ENCODE measurements around the gene GALNT17.

GALNT17 gene

DNA sequence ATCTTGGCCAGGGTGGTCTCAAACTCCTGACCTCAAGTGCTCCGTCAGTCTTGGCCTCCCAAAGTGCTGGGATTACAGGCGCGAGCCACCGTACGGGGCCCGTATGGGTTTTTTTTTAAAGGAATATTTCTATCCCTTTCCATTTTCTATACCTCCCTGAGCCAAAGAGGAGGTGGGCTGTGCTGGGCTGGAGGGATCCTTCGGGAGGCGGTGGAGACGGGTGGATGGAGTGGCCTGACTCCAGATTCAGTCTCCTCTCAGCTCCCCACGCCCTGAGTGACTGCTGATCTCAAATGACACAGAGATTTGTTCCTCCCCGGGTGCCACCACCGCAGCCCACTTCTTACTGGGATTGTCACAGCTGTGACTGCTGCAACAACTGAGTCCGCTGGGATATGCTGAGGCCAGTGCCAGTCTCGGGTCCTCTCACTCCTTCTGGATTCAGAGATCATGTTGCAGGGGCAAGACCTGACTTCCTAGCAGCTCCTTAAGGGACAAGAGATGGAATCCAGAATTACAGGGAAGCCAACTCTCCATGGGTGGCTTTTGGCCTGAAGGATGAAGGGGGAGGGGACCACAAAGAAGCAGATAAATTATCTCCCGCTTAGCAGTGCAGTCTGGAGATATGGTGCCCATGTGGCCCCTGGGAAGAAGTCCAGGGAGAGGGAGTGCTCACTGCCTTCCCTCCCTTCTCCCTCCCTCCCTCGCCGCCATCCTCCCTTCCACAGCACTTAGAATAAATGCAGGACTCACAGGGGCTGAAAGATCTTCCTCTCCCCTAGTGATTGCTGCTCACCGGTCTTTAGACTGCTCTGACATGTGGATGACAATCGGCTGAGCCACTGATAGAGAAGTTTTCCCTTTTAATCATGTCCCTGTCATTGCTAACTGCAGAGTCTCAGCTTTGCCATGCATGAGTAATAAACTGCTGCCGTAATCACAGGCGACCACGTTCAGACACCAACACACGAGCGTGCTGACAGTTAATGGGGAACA lies 14.3 kb downstream of the GALNT17 start:
- peak; percentile 10 for DNase-seq
- TF ChIP-seq, protein P1, sequence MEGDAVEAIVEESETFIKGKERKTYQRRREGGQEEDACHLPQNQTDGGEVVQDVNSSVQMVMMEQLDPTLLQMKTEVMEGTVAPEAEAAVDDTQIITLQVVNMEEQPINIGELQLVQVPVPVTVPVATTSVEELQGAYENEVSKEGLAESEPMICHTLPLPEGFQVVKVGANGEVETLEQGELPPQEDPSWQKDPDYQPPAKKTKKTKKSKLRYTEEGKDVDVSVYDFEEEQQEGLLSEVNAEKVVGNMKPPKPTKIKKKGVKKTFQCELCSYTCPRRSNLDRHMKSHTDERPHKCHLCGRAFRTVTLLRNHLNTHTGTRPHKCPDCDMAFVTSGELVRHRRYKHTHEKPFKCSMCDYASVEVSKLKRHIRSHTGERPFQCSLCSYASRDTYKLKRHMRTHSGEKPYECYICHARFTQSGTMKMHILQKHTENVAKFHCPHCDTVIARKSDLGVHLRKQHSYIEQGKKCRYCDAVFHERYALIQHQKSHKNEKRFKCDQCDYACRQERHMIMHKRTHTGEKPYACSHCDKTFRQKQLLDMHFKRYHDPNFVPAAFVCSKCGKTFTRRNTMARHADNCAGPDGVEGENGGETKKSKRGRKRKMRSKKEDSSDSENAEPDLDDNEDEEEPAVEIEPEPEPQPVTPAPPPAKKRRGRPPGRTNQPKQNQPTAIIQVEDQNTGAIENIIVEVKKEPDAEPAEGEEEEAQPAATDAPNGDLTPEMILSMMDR (IDR thresholded peaks at IDR 0.05): no peak
- Mint-ChIP-seq H3K27ac (no peak overlapping the region), H3K27me3 (ENCODE audit: low read depth, poor library complexity) (peaks cover 15% of the 10 kb centered on the region), H3K36me3 (ENCODE audit: low read depth) (peaks cover 3% of the 10 kb centered on the region), H3K4me1 (peaks cover 15% of the 10 kb centered on the region), H3K9me3 (peaks cover 11% of the 10 kb centered on the region), H3K4me3 (no peak overlapping the region)

DNA sequence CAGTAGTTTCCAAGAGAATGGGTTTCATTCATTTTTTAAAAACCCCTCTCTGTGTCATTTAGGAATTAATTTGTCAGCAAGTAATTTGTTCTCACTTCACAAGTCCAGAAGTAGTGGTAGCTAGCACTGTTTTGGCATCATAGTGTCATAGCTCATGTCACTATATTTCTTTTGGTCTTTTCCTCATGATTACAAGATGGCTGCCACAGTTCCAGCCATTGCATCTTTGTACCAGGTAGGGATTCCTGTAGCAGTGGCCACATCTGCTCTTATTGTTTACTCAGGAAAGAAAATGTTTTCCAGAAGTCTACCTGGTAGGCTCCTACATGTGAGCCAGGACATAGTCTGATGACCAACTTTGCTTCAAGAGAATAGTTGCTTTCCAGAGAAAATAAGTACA lies 16.2 kb downstream of the GALNT17 start:
- TF ChIP-seq, protein P1 (IDR thresholded peaks at IDR 0.05): no peak
- DNase-seq: no peak
- H3K4me1 Mint-ChIP-seq: peaks cover 15% of the 10 kb centered on the region
- no peak overlapping the region for H3K27ac Mint-ChIP-seq
- H3K27me3 Mint-ChIP-seq (ENCODE audit: low read depth, poor library complexity): peaks cover 7% of the 10 kb centered on the region
- peaks cover 11% of the 10 kb centered on the region for H3K9me3 Mint-ChIP-seq
- H3K36me3 Mint-ChIP-seq (ENCODE audit: low read depth): peaks cover 3% of the 10 kb centered on the region
- no peak overlapping the region for H3K4me3 Mint-ChIP-seq

DNA sequence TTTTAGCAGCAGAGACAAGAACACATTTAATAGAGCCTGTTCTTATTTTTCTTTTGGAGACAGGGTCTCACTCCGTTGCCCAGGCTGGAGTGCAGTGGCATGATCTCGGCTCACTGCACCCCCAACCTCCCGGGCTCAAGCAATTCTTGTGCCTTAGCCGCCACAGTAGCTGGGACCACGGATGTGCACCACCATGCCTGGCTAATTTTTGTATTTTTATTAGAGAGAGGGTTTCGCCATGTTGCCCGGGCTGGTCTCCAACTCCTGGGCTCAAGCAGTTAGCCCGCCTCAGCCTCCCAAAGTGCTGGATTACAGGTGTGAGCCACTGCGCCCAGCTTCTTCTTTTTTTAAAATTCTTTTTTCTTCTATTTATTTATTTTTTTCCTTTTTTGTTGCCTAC lies 23.3 kb downstream of the GALNT17 start:
- Mint-ChIP-seq H3K27me3 (ENCODE audit: low read depth, poor library complexity) (no peaks in the 10 kb centered on the region), H3K4me1 (no peaks in the 10 kb centered on the region), H3K4me3 (no peak overlapping the region), H3K36me3 (ENCODE audit: low read depth) (no peaks in the 10 kb centered on the region), H3K27ac (no peak overlapping the region), H3K9me3 (peaks cover 4% of the 10 kb centered on the region)
- TF ChIP-seq, protein P1 (IDR thresholded peaks at IDR 0.05): no peak
- DNase-seq: no peak

DNA sequence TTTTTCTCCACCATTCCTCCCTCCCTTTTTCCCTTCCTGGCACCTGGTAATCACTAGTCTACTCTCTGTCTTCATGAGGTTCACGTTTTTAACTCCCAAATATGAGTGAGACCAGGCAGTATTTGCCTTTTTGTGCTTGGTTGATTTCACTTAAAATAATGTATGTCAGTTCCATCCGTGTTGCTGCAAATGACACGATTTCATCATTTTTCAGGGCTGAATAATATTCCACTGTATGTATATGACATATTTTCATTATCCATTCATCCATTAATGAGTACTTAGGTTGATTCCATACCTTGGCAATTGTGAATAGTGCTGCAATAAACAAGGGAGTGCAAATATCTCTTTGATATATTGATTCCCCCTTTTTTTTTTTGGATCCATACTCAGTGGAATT lies 25.8 kb downstream of the GALNT17 start:
- H3K9me3 Mint-ChIP-seq: peaks cover 4% of the 10 kb centered on the region
- H3K4me1 Mint-ChIP-seq: no peaks in the 10 kb centered on the region
- DNase-seq: no peak
- no peaks in the 10 kb centered on the region for H3K27me3 Mint-ChIP-seq (ENCODE audit: low read depth, poor library complexity)
- H3K4me3 Mint-ChIP-seq: no peak overlapping the region
- no peaks in the 10 kb centered on the region for H3K36me3 Mint-ChIP-seq (ENCODE audit: low read depth)
- TF ChIP-seq, protein P1 (IDR thresholded peaks at IDR 0.05): no peak
- no peak overlapping the region for H3K27ac Mint-ChIP-seq

DNA sequence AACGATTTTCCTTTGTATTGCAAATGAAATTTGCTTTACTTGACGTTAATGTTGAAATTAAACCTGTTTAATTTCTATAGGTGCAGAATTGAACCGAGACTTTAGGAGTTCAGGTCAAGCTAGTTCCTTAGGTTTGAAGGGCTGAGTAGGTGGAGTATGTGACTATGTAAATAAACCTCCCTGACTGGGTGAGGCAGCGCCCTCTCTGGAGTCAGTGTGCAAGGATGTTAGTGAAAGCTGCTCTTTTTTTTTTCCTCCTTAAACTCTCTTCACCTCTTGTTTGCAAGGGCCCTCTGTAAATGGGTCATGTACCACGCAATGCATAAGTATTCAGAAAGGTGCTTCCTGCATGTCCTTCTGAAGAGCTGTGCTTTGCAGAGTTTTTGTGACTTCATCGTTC lies 33.8 kb downstream of the GALNT17 start:
- Mint-ChIP-seq H3K36me3 (ENCODE audit: low read depth) (no peaks in the 10 kb centered on the region), H3K9me3 (no peaks in the 10 kb centered on the region), H3K4me3 (no peak overlapping the region), H3K27me3 (ENCODE audit: low read depth, poor library complexity) (no peaks in the 10 kb centered on the region), H3K4me1 (no peaks in the 10 kb centered on the region), H3K27ac (no peak overlapping the region)
- TF ChIP-seq, protein P1 (IDR thresholded peaks at IDR 0.05): no peak
- no peak for DNase-seq

DNA sequence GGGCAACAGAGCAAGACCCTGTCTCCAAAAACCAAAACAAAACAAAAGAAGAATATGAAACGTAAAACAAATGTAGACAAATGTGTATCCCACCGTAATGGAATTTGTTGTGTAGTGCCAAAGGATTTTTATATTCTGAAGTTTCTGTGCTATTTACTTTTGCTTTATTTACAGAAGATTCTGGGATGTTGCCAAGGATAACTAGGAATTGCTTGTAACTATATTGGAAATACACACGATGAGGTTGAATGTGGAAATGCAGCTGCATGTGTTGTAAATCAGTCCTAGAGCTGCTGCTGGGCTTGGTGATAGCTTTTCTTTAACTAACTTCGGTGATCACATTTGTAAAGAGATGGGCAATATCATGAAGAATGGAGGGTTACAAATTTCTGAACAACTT lies 39.5 kb downstream of the GALNT17 start:
- H3K27ac Mint-ChIP-seq: no peak overlapping the region
- H3K27me3 Mint-ChIP-seq (ENCODE audit: low read depth, poor library complexity): peaks cover 3% of the 10 kb centered on the region
- peaks cover 8% of the 10 kb centered on the region for H3K9me3 Mint-ChIP-seq
- H3K4me1 Mint-ChIP-seq: no peaks in the 10 kb centered on the region
- DNase-seq: no peak
- TF ChIP-seq, protein P1 (IDR thresholded peaks at IDR 0.05): no peak
- no peaks in the 10 kb centered on the region for H3K36me3 Mint-ChIP-seq (ENCODE audit: low read depth)
- H3K4me3 Mint-ChIP-seq: no peak overlapping the region
